Fibroblast of gingiva (primary cell): ENCODE measurements around the gene HERC4.

Experiments used
- DNase-seq: peaks from one replicate; pipeline ENCODE4 v3.0.0-alpha.2; 2011; ENCODE audit warnings: low read depth

HERC4 gene

GRCh38 chr10:67959839-67960476 is 115.1 kb downstream of the HERC4 start:
- no peak for DNase-seq

GRCh38 chr10:67955614-67956013 is 119.5 kb downstream of the HERC4 start:
- DNase-seq, result no peak

- DNase-seq, result no peak
These were observed 131.2 kb downstream of the HERC4 start for GRCh38 chr10:67943917-67944316.

GRCh38 chr10:67936416-67936815 is 138.7 kb downstream of the HERC4 start:
- no peak for DNase-seq

- DNase-seq, result no peak
These were observed 139.9 kb downstream of the HERC4 start for GRCh38 chr10:67935223-67935622.

GRCh38 chr10:67934336-67934735 is 140.7 kb downstream of the HERC4 start:
- DNase-seq, result no peak

- no peak for DNase-seq
These were observed 141.9 kb downstream of the HERC4 start for GRCh38 chr10:67933199-67933598.

GRCh38 chr10:67926951-67927350 is 148.1 kb downstream of the HERC4 start:
- DNase-seq, result no peak

GRCh38 chr10:67925449-67926005 is 149.6 kb downstream of the HERC4 start:
- DNase-seq, result peak; percentile 10

- no peak for DNase-seq
These were observed 150.9 kb downstream of the HERC4 start for GRCh38 chr10:67924136-67924535.

- peak; percentile 57 for DNase-seq
These were observed 151.5 kb downstream of the HERC4 start for GRCh38 chr10:67923551-67923950.

- DNase-seq, result no peak
These were observed 154.0 kb downstream of the HERC4 start for GRCh38 chr10:67921065-67921464.

- no peak for DNase-seq
These were observed 157.4 kb downstream of the HERC4 start for GRCh38 chr10:67917679-67918078.

- DNase-seq, result no peak
These were observed 157.9 kb downstream of the HERC4 start for GRCh38 chr10:67917169-67917568.

- DNase-seq, result no peak
These were observed 160.2 kb downstream of the HERC4 start for GRCh38 chr10:67914777-67915340.

- DNase-seq, result no peak
These were observed 162.6 kb downstream of the HERC4 start for GRCh38 chr10:67912331-67912946.

GRCh38 chr10:67903581-67903980 is 171.5 kb downstream of the HERC4 start:
- no peak for DNase-seq

GRCh38 chr10:67893637-67894036 is 181.4 kb downstream of the HERC4 start:
- DNase-seq, result no peak

- DNase-seq, result peak; percentile 85
These were observed 190.0 kb downstream of the HERC4 start for GRCh38 chr10:67884842-67885670.

GRCh38 chr10:67884313-67884841 is 190.7 kb downstream of the HERC4 start, which contains the start of gene SIRT1:
TSS of gene SIRT1 (plus strand) at chr10:67884656. CDS start at chr10:67884722, 66 bp downstream.
- peak; percentile 94 for DNase-seq

- DNase-seq, result peak; percentile 3
These were observed 191.3 kb downstream of the HERC4 start for GRCh38 chr10:67883710-67884312.

GRCh38 chr10:67878133-67878532 is 196.9 kb downstream of the HERC4 start:
- no peak for DNase-seq
